GM19467 (cell line): Measurements from ENCODE around the gene PRDX3.
A peak's percentile ranks its signal among the peaks of the same experiment; 100 is the strongest.
"Not testable (repeated sequence)": the region's sequence is repeated elsewhere in the genome, so short reads cannot be mapped to it uniquely, and the experiment has no call there.

Source experiments
- ATAC-seq: cut with Tn5 transposase; IDR thresholded peaks from one replicate; pipeline ENCODE4 v1.9.1; 2021; ENCODE audit warnings: mild to moderate bottlenecking, moderate library complexity; ENCODE audit not compliant: unreplicated experiment

The PRDX3 gene

GRCh38 chr10:119206603-119207365 is 28.2 kb upstream of the PRDX3 start:
- peak; percentile 45 for ATAC-seq

- peak; percentile 15 for ATAC-seq
Measured at GRCh38 chr10:119205894-119206602, 27.4 kb upstream of the PRDX3 start.

DNA sequence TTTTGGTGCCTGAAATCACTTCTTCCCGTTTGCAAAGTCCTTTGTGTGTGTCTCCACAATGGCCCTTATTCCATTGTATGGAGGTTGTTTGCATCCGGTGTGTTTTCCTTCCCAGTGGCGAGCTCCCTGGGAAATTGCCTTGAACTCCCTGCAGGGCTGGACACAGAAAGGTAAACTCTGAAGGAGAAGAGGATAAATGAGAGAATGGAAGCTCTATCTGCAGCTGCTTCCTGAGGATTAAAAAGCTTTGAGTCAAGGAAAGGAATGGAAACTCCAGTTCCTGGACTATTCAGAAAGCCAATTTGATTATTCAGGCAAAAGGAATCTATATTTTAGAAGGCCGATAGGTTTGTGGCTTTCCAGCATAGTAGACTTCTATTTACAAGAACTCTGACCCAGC is 24.4 kb upstream of the PRDX3 start:
- no peak for ATAC-seq

DNA sequence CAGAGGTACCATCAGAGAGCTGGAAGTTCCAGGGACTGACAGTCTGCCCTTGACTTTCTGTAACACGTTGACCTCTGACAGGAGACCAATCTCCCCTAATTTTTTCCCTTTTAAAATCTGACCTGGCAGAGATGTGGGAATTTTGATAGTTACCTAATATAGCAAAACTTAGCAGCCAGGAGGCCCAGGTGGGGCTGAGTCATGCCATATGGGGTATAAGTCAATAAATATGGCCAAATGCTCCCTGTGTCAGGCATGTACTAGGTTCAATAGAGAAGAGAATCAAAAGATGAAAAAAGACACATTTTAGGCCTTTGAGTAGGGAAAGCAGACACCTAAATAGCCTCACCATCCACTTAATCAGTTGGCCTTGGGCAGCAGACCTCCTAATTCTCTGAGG is 22.6 kb upstream of the PRDX3 start:
- ATAC-seq, result no peak

- ATAC-seq, result peak; percentile 64
Measured at GRCh38 chr10:119199231-119199992, 20.8 kb upstream of the PRDX3 start.

DNA sequence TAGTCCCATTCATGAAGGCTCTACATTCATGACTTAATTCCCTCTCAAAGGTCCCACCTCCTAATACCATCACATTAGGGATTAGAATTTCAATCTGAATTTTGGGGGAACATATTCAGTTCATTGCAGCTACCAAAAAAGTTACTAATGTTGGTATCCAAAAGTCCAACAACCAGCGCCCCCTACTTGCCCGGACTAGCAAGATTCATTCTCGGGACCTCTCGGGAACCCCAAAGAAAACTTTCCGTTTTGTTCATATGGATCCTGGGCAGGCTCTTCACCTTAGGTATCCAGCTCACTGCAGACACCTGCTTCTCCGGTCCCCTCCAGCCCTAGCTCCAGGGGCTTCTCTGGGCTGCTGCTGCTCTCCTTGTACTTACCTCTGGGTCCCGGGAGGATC is 19.8 kb upstream of the PRDX3 start:
- ATAC-seq, result no peak

DNA sequence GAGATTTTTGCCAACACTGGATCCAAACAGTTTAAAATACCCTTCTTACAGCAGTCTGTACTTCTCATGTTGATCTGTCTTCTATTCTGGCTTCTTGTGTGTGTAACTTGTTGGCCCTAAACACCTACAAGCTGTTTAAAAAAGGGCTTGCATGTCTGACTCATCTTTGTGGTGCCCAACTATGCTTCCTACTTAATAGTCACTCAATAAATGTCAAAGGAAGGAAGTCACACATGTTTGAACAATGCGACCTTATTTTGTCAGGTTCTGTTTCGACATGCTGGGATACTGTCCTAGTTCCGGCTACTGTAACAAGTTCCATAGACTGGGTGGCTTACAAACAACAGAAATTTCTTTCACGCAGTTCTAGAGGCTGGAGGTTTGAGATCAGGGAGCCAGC is 19.3 kb upstream of the PRDX3 start:
- ATAC-seq, result no peak

GRCh38 chr10:119191881-119192280 is 13.3 kb upstream of the PRDX3 start:
- no peak for ATAC-seq

GRCh38 chr10:119190954-119191785 is 12.6 kb upstream of the PRDX3 start:
- ATAC-seq, result no peak

DNA sequence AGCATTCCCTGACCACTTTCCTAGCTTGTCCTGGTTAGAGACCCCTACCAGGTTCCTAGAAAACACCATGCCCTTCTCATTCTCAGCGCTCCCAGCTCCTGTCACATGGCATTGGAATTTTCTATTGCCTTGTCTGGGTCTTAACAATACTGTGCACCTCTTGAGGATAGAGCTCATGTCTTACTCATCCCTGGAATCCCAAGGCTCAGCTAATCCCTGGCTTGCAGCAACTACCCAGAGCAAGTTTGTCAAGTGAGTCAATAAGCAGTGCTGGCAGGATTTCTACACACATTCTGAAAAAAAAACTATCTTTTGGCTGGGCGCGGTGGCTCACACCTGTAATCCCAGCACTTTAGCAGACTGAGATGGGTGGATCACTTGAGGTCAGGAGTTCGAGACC is 11.7 kb upstream of the PRDX3 start:
- no peak for ATAC-seq

GRCh38 chr10:119189811-119190282 is 11.2 kb upstream of the PRDX3 start:
- ATAC-seq, result no peak

- ATAC-seq, result no peak
Measured at GRCh38 chr10:119183664-119184412, 5.2 kb upstream of the PRDX3 start.

- not testable (repeated sequence) for ATAC-seq
Measured at GRCh38 chr10:119180850-119181400, 2.3 kb upstream of the PRDX3 start.

DNA sequence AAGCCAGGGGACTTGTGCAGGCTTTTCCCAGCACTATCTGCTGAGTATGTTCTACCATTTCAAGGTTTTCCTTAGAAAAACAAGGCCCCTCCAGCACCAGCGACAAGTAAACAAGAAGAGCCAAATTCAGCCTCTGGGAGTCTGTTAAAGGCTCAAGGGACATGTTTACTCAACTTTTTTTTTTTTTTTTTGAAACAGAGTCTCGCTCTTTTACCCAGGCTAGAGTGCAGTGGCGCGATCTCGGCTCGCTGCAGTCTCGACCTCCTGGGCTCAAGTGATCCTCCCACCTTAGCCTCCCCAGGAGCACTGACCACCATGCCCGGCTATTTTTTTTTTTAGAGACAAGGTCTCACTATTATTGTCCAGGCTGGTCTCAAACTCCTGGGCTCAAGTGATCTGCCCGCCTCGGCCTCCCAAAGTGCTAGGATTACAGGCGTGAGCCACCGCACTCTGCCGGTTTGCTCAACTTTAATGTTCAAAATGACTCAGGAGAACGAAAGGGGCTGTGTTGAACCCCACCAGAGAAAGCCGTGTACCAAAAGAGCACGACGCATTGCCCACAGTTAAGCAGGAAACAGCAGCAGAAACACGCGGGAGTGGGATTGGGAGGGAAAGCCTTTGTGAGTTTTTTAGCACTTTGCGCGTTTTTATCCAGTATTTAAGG is 772 bp downstream of the PRDX3 start:
- no peak for ATAC-seq

DNA sequence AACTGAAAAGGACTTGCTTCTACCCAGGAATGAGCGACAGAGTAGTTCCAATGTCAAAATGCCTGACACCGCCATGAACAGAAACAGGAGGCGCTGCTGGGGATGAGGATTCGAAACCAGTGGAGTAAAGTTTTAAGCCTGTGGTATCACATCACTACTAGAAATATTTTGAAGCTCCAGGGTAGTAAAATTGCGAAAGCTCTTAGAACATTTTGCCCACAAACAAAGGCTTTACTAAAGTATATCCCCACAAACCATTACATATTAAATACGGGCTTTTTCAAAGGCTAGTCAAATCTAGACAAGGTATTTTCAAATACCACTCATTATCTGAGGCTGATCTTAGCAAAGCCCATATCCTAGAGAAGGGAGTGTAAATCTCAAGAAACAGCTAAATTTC is 2.4 kb downstream of the PRDX3 start:
- no peak for ATAC-seq

DNA sequence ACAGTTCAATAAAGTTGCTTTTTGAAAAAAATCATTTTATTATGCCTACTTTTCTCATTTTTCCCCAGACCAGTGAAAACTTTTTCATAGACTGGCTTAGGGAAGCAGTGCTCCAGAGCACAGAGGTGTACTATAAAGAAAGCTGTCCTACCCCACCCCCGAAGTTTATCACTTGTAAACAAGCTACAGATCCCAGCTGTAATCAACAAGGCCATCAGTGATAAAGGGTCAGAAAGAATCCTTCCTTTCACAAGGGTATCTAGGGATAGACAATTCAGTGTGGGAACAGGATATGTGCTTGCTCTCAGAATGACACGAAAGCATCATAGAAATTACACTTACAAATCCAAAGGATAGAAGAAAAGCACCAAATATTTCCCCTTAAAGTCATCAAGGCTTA is 4.5 kb downstream of the PRDX3 start:
- ATAC-seq, result no peak

DNA sequence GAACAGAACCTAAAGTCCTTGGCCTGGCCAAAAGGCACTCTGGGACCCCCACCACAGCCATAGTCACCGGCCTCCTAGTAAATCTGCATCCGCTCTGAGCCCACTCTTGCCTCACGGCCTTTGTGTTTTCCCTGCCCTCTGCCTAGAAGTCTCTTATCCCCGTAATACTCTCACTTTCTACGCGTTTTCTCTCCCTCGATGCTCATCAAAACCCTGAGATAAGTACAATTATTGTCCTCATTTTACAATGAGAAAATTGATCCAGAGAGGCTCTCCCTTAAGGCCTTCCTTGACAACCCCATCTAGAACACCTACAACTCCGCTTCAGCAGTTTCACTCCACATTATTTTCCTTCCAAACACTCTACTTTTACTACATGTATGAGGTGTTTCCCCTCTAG is 11.6 kb downstream of the PRDX3 start:
- no peak for ATAC-seq

GRCh38 chr10:119166564-119166963 is 12.0 kb downstream of the PRDX3 start:
- no peak for ATAC-seq

DNA sequence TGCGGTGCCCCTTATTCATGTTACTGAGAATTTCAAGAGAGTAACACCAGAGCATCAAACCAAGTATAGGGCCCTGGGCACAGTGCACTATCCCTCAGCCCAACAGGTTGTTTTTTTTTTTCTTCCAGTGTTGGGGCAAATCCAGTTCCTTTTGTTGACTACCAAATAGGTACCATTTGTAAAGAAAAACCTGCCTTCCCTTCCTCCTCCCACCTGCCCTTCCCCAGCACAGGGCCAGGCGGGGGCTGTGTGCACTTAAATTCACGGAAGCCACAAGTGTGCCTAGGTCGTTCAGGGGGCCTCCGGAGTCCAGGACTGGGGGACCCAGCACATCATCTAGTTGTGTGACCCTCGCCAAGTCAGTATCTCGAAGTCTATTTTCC is 12.5 kb downstream of the PRDX3 start:
- ATAC-seq, result no peak
